Naive thymus-derived CD4-positive, alpha-beta T cell (primary cell): ENCODE results near the gene EDRF1. TPM values are rescaled to one million over a fixed set of nuclear protein-coding genes. Genes with fewer than 3 reads are reported as not detected.
"Not testable (repeated sequence)": the region's sequence is repeated elsewhere in the genome, so short reads cannot be mapped to it uniquely, and the experiment has no call there.

ENCODE experiments used
- ATAC-seq: fragments of 150-1000 bp; cut with Tn5 transposase; 2 replicates; pipeline ENCODE4 v1.10.0; 2021; ENCODE audit warnings: mild to moderate bottlenecking, moderate library complexity
- CTCF ChIA-PET: fragments of 350-600 bp; sonication (Branson Sonifier 250); formaldehyde crosslinking; loops from one replicate; lab custom pipeline; 2021; ENCODE audit warnings: antibody characterized with exemption; lab: Charles Lee
- POLR2A ChIA-PET: fragments of 350-600 bp; sonication (Branson Sonifier 250); formaldehyde crosslinking; loops from one replicate; lab custom pipeline; 2021; ENCODE audit warnings: antibody characterized with exemption, inconsistent platforms; lab: Charles Lee
- DNase-seq, 9 donors: peaks; one replicate each; pipeline versions ENCODE4 v3.0.0 to v3.0.0-alpha.2; 2020 to 2022; ENCODE audit warnings: mixed read lengths in 1 of 9
- H3K27ac ChIP-seq: one replicate; pipeline ENCODE4 v1.7.0; 2013; ENCODE audit warnings: mild to moderate bottlenecking, low read depth, low read length, moderate library complexity
- H3K27me3 ChIP-seq, 2 donors: one replicate each; pipeline ENCODE4 v1.7.0; 2013; ENCODE audit warnings: low read length in 2 of 2, mild to moderate bottlenecking in 2 of 2, moderate library complexity in 2 of 2; ENCODE audit not compliant: control insufficient read depth in 2 of 2, insufficient read depth in 2 of 2
- H3K36me3 ChIP-seq, 3 experiments: 1 replicate in 2 of 3; 2 replicates in 1 of 3; pipeline ENCODE4 v1.7.0; 2013; ENCODE audit warnings: low read length in 3 of 3, mild to moderate bottlenecking in 3 of 3, moderate library complexity in 1 of 3; ENCODE audit not compliant: insufficient read depth in 3 of 3, control insufficient read depth in 2 of 3
- H3K4me1 ChIP-seq, 2 donors: one replicate each; pipeline ENCODE4 v1.7.0; 2013; ENCODE audit warnings: low read length in 2 of 2, mild to moderate bottlenecking in 2 of 2, moderate library complexity in 1 of 2; ENCODE audit not compliant: control insufficient read depth in 2 of 2, insufficient read depth in 2 of 2
- H3K4me3 ChIP-seq: 2 replicates; pipeline ENCODE4 v1.7.0; 2013; ENCODE audit warnings: mild to moderate bottlenecking, low read length
- H3K9me3 ChIP-seq, 3 experiments: 1 replicate in 2 of 3; 2 replicates in 1 of 3; pipeline ENCODE4 v1.7.0; 2013; ENCODE audit warnings: low read length in 3 of 3; ENCODE audit not compliant: control insufficient read depth in 2 of 3
- H3K27ac Mint-ChIP-seq, 9 donors: one replicate each; pipeline ENCODE4 v1.8.0; 2020 to 2022; ENCODE audit warnings: mixed read lengths in 9 of 9, mild to moderate bottlenecking in 8 of 9, moderate library complexity in 5 of 9, inconsistent platforms in 2 of 9
- H3K27me3 Mint-ChIP-seq, 5 donors: one replicate each; pipeline ENCODE4 v1.8.0; 2021 to 2022; ENCODE audit warnings: mixed read lengths in 5 of 5, mild to moderate bottlenecking in 1 of 5
- H3K36me3 Mint-ChIP-seq, 5 donors: one replicate each; pipeline ENCODE4 v1.8.0; 2020 to 2022; ENCODE audit warnings: mixed read lengths in 5 of 5, mild to moderate bottlenecking in 3 of 5, inconsistent platforms in 1 of 5
- H3K4me1 Mint-ChIP-seq, 7 donors: one replicate each; pipeline ENCODE4 v1.8.0; 2020 to 2022; ENCODE audit warnings: mixed read lengths in 7 of 7, mild to moderate bottlenecking in 3 of 7, inconsistent platforms in 1 of 7
- H3K4me3 Mint-ChIP-seq, 10 donors: one replicate each; pipeline ENCODE4 v1.8.0; 2020 to 2022; ENCODE audit warnings: mild to moderate bottlenecking in 10 of 10, mixed read lengths in 10 of 10, moderate library complexity in 6 of 10, inconsistent platforms in 2 of 10
- H3K9me3 Mint-ChIP-seq, 11 donors: one replicate each; pipeline ENCODE4 v1.8.0; 2020 to 2022; ENCODE audit warnings: mixed read lengths in 11 of 11, mild to moderate bottlenecking in 4 of 11, inconsistent platforms in 1 of 11, moderate library complexity in 1 of 11
- intact Hi-C, 2 donors: fragments of 100-400 bp; cut with micrococcal nuclease; formaldehyde crosslinking; loops; one replicate each; pipeline ENCODE4 v1.15.1; 2023
- polyA plus RNA-seq, 2 donors: library from polyadenylated mRNA; unstranded; fragments of 300-500 nt; fragmentation: Illumina TruSeq; gene quantifications; one replicate each; pipeline ENCODE4 v1.2.3, GENCODE V29; 2021
- total RNA-seq, 6 experiments: library from RNA in 5 of 6; stranded (reverse) in 5 of 6; gene quantifications; 1 replicate in 5 of 6; 2 replicates in 1 of 6; pipeline ENCODE4 v1.2.3 and lab custom pipeline; 2021 to 2026

Gene EDRF1
- total and polyA plus RNA-seq, 7 experiments from 2014 or later, result 11.3 to 64.4 (median 43.8) TPM

- Mint-ChIP-seq H3K9me3 (no peaks in the 10 kb centered on the region), H3K4me3 (no peak overlapping the region), H3K27ac (no peak overlapping the region), H3K27me3 (peaks cover 0 to 10% (median 5%) of the 10 kb centered on the region in 5 donors), H3K36me3 (no peaks in the 10 kb centered on the region), H3K4me1 (peaks cover 0 to 9% (median 4%) of the 10 kb centered on the region in 7 donors)
- H3K9me3 ChIP-seq, result no peaks in the 10 kb centered on the region
- no peak for DNase-seq
- no peak overlapping the region for H3K4me3 ChIP-seq
- intact Hi-C loops, result no loop called here
- no peaks in the 10 kb centered on the region for H3K36me3 ChIP-seq
- POLR2A ChIA-PET, result no interaction called here
- H3K27me3 ChIP-seq, result no peaks in the 10 kb centered on the region
- H3K4me1 ChIP-seq, result no peaks in the 10 kb centered on the region
- H3K27ac ChIP-seq, result no peak overlapping the region
- ATAC-seq, result no peak
- CTCF ChIA-PET, result no interaction called here
Observed at GRCh38 chr10:125694883-125695282, 24.6 kb upstream of the EDRF1 start.

- H3K9me3 Mint-ChIP-seq, H3K9me3 ChIP-seq, H3K36me3 Mint-ChIP-seq, intact Hi-C loops, H3K27ac Mint-ChIP-seq, DNase-seq, H3K27ac ChIP-seq, H3K4me1 ChIP-seq, CTCF ChIA-PET, H3K4me1 Mint-ChIP-seq, ATAC-seq, H3K36me3 ChIP-seq, H3K27me3 ChIP-seq, H3K4me3 ChIP-seq, H3K4me3 Mint-ChIP-seq, POLR2A ChIA-PET, H3K27me3 Mint-ChIP-seq: not testable (repeated sequence)
Observed at GRCh38 chr10:125696884-125697283, 22.6 kb upstream of the EDRF1 start.

GRCh38 chr10:125698481-125698998, 21.0 kb upstream of the EDRF1 start:
- CTCF ChIA-PET, result no interaction called here

GRCh38 chr10:125699562-125700143, 19.9 kb upstream of the EDRF1 start:
- POLR2A ChIA-PET, result no interaction called here
- intact Hi-C loops, result no loop called here
- no peaks in the 10 kb centered on the region for H3K27me3 ChIP-seq
- no peaks in the 10 kb centered on the region for H3K4me1 ChIP-seq
- Mint-ChIP-seq H3K36me3 (peaks cover 0 to 5% (median 4%) of the 10 kb centered on the region in 5 donors), H3K27me3 (peaks cover 2 to 13% (median 8%) of the 10 kb centered on the region in 5 donors), H3K27ac (no peak overlapping the region), H3K9me3 (peaks cover 0 to 5% (median 3%) of the 10 kb centered on the region in 11 donors), H3K4me1 (no peaks in the 10 kb centered on the region), H3K4me3 (no peak overlapping the region)
- H3K9me3 ChIP-seq, result no peaks in the 10 kb centered on the region
- no peak for ATAC-seq
- no peak overlapping the region for H3K27ac ChIP-seq
- CTCF ChIA-PET, result no interaction called here
- no peaks in the 10 kb centered on the region for H3K36me3 ChIP-seq
- H3K4me3 ChIP-seq, result no peak overlapping the region
- DNase-seq, result no peak

More at GRCh38 chr10:125698481-125698998, 21.0 kb upstream of the EDRF1 start:
- peaks cover 0 to 5% (median 4%) of the 10 kb centered on the region in 5 donors for H3K36me3 Mint-ChIP-seq
- H3K27me3 Mint-ChIP-seq, result peaks cover 2 to 13% (median 8%) of the 10 kb centered on the region in 5 donors
- Histone ChIP-seq H3K4me3 (no peak overlapping the region), H3K4me1 (no peaks in the 10 kb centered on the region), H3K27ac (no peak overlapping the region), H3K27me3 (no peaks in the 10 kb centered on the region), H3K36me3 (no peaks in the 10 kb centered on the region), H3K9me3 (no peaks in the 10 kb centered on the region)
- no peak for DNase-seq
- no peak overlapping the region for H3K27ac Mint-ChIP-seq
- H3K4me1 Mint-ChIP-seq, result no peaks in the 10 kb centered on the region
- ATAC-seq, result no peak
- POLR2A ChIA-PET, result no interaction called here
- intact Hi-C loops, result no loop called here
- H3K4me3 Mint-ChIP-seq, result no peak overlapping the region
- peaks cover 0 to 5% (median 2%) of the 10 kb centered on the region in 11 donors for H3K9me3 Mint-ChIP-seq

GRCh38 chr10:125700355-125700911, 19.1 kb upstream of the EDRF1 start:
- DNase-seq (no peak), ATAC-seq (no peak)
- ChIA-PET POLR2A (no interaction called here), CTCF (interaction anchor here (0.6 kb wide), 1 partner anchor 8 kb away, joined by 3 read pairs; no protein-coding TSS in a partner anchor)
- Mint-ChIP-seq H3K27me3 (peaks cover 2 to 13% (median 7%) of the 10 kb centered on the region in 5 donors), H3K4me3 (no peak overlapping the region), H3K4me1 (no peaks in the 10 kb centered on the region), H3K36me3 (peaks cover 0 to 5% (median 4%) of the 10 kb centered on the region in 5 donors), H3K27ac (no peak overlapping the region), H3K9me3 (peaks cover 0 to 5% (median 3%) of the 10 kb centered on the region in 11 donors)
- H3K4me3 ChIP-seq, result no peak overlapping the region
- H3K9me3 ChIP-seq, result no peaks in the 10 kb centered on the region
- intact Hi-C loops, result no loop called here
- no peaks in the 10 kb centered on the region for H3K4me1 ChIP-seq
- H3K27ac ChIP-seq, result no peak overlapping the region
- no peaks in the 10 kb centered on the region for H3K36me3 ChIP-seq
- no peaks in the 10 kb centered on the region for H3K27me3 ChIP-seq

GRCh38 chr10:125707541-125708468, 11.7 kb upstream of the EDRF1 start:
- H3K4me3 Mint-ChIP-seq, result no peak overlapping the region
- H3K27me3 Mint-ChIP-seq, result peaks cover 4 to 21% (median 11%) of the 10 kb centered on the region in 5 donors
- no peaks in the 10 kb centered on the region for H3K36me3 ChIP-seq

More at GRCh38 chr10:125707541-125708468, 11.7 kb upstream of the EDRF1 start:
- ChIA-PET CTCF (interaction anchor here (0.6 kb wide), 1 partner anchor 7 kb away, joined by 3 read pairs; no protein-coding TSS in a partner anchor), POLR2A (no interaction called here)
- no peaks in the 10 kb centered on the region for H3K4me1 ChIP-seq
- intact Hi-C loops, result no loop called here
- Mint-ChIP-seq H3K9me3 (peaks cover 0 to 40% (median 14%) of the 10 kb centered on the region in 11 donors), H3K4me1 (no peaks in the 10 kb centered on the region), H3K27ac (no peak overlapping the region), H3K36me3 (peaks cover 0 to 16% (median 12%) of the 10 kb centered on the region in 5 donors)
- no peaks in the 10 kb centered on the region for H3K27me3 ChIP-seq
- no peak overlapping the region for H3K27ac ChIP-seq
- H3K9me3 ChIP-seq, result peaks cover 0 to 14% (median 4%) of the 10 kb centered on the region in 3 experiments
- DNase-seq (no peak), ATAC-seq (no peak)
- no peak overlapping the region for H3K4me3 ChIP-seq
